Brain microvascular endothelial cell (primary cell): ENCODE data around the gene UIMC1.

ENCODE experiments used
- DNase-seq: peaks from one replicate; pipeline ENCODE4 v3.0.0-alpha.2; 2020
- H3K27ac ChIP-seq: fragments of 250-450 bp; sonication (Bioruptor Pico); 2 replicates; pipeline ENCODE4 v1.5.1; 2020; ENCODE audit warnings: mild to moderate bottlenecking, moderate library complexity
- H3K27me3 ChIP-seq: fragments of 250-450 bp; sonication (Bioruptor Pico); replicated peaks from 2 replicates; pipeline ENCODE4 v1.5.1; 2020; ENCODE audit warnings: mild to moderate bottlenecking
- H3K36me3 ChIP-seq: fragments of 250-450 bp; sonication (Bioruptor Pico); replicated peaks from 2 replicates; pipeline ENCODE4 v1.5.1; 2020; ENCODE audit warnings: mild to moderate bottlenecking
- H3K4me3 ChIP-seq: 2 replicates; pipeline ENCODE4 v1.5.1; 2011; ENCODE audit warnings: low read depth, mild to moderate bottlenecking, control low read depth, low read length, moderate library complexity
- CTCF ChIP-seq: IDR thresholded peaks from 2 replicates; pipeline ENCODE4 v1.5.1; 2011; ENCODE audit warnings: low read depth, mild to moderate bottlenecking, moderate library complexity, low read length, control low read depth, inconsistent platforms; ENCODE audit errors: missing control alignments
- in situ Hi-C: cut with HindIII; loops from 2 replicates; pipeline ENCODE4 v1.10.0; 2017; ENCODE audit warnings: low sequenced_read_pairs, low pct_ligation_motif_present

UIMC1 gene

DNA sequence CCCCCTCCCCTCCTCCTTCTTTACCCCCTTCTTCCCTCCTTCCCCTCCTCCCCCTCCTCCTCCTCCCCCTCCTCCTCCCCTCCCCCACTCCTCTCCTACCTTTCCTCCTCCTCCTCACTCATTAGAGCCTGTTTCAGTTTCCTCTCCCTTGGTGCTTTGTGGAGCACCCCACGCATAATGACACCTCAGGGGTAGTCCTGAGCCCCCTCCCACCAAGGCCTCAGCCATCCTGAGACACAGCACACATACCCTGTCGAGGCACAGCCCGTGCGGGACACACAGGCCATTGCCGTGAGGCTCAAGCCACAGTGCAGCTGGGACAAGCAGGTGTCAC lies 142.8 kb downstream of the UIMC1 start:
- DNase-seq = no peak
- no peak for TF ChIP-seq CTCF
- no peak overlapping the region for H3K27ac ChIP-seq
- no peaks in the 10 kb centered on the region for H3K36me3 ChIP-seq
- H3K27me3 ChIP-seq = peaks cover 53% of the 10 kb centered on the region
- H3K4me3 ChIP-seq = no peak overlapping the region
- in situ Hi-C loops = no loop called here

GRCh38 chr5:176863041-176863764 lies 143.4 kb downstream of the UIMC1 start:
- in situ Hi-C loops = no loop called here
- no peak for TF ChIP-seq CTCF
- DNase-seq = no peak

DNA sequence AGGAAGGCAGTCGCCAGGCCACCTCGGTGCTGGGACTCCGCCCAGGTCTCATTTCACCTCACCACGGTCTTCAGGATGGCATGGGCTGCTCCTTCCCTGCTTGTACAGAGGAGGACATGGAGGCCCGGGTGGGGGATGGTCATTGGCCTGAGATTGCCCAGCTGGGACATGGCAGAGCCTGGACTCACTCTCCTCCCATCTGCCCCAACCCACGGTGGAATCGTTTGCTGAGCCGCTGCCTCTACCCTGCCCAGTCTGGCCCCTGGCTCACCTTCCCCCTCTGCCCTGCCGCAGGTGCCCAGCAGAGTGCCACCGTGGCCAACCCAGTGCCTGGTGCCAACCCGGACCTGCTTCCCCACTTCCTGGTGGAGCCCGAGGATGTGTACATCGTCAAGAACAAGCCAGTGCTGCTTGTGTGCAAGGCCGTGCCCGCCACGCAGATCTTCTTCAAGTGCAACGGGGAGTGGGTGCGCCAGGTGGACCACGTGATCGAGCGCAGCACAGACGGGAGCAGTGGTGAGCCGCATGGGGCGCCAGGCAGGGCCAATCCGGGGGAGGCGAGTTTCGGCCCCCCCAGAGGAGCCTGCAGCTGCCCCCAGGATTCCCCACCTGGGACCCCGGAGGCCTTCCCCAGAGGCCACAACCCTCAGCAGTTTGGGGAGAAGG lies 144.1 kb downstream of the UIMC1 start:
- peaks cover 49% of the 10 kb centered on the region for H3K27me3 ChIP-seq

More at GRCh38 chr5:176863041-176863764, 143.4 kb downstream of the UIMC1 start:
- Histone ChIP-seq H3K36me3 (no peaks in the 10 kb centered on the region), H3K27me3 (peaks cover 53% of the 10 kb centered on the region), H3K4me3 (no peak overlapping the region), H3K27ac (no peak overlapping the region)

DNA sequence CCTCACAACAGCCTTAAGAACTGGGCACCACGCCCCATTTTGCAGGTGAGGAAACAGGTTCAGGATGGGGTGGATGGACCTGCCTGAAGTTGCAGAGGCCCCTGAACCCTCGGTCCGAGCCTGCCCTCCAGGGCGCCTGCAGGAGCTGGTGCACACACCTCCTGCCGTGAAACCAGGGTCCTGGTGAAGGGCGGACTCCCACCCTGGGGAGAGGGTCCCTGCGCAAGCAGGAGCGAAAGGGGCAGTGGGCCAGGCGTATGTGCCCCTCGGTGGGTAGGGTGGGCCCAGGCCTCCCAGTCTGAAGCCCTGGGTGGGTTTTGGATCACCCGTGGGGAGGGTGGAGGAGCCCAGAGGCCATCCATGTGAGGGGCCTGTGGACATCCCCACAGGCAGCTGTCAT lies 145.3 kb downstream of the UIMC1 start:
- H3K27ac ChIP-seq = no peak overlapping the region
- no peak overlapping the region for H3K4me3 ChIP-seq
- DNase-seq = no peak
- in situ Hi-C loops = no loop called here
- H3K27me3 ChIP-seq = peaks cover 37% of the 10 kb centered on the region
- no peak for TF ChIP-seq CTCF
- no peaks in the 10 kb centered on the region for H3K36me3 ChIP-seq

More for the DNA sequence above, 144.1 kb downstream of the UIMC1 start:
- Histone ChIP-seq H3K27ac (no peak overlapping the region), H3K4me3 (no peak overlapping the region), H3K36me3 (no peaks in the 10 kb centered on the region)
- no peak for DNase-seq
- no peak for TF ChIP-seq CTCF
- in situ Hi-C loops = no loop called here

- no peak for DNase-seq
- Histone ChIP-seq H3K4me3 (no peak overlapping the region), H3K36me3 (no peaks in the 10 kb centered on the region), H3K27ac (no peak overlapping the region), H3K27me3 (peaks cover 30% of the 10 kb centered on the region)
- in situ Hi-C loops = no loop called here
- TF ChIP-seq CTCF = no peak
Measured at GRCh38 chr5:176860381-176860780, 146.2 kb downstream of the UIMC1 start.
